Measurements from ENCODE around the gene ADAD2. TPM values are rescaled to one million over a fixed set of nuclear protein-coding genes. Genes with fewer than 3 reads are reported as not detected.
"Not testable (repeated sequence)": the region's sequence is repeated elsewhere in the genome, so short reads cannot be mapped to it uniquely, and the experiment has no call there.

Gene ADAD2
- total RNA-seq, 1 donor, result not detected

DNA sequence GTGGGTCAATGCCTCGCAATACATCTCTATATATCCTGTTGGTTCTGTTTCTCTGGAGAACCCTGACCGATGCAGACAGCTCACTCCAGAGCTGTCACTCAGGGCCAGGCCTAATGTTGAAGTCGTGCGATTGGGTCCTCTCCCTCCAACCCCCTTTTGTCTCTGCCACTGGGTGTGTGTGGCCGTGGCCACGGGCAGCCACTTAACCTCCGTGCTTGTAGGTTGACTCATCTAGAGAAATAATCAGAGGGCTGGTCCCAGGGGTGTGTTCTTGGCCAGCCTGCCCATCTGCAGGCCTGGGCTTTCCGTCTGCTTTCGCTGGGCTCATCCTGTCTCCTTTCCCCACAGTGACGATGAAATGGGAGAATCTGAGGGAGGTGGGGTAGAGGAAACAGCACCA, 7.4 kb downstream of the ADAD2 start:
- no peaks in the 10 kb centered on the region for H3K9me3 ChIP-seq (ENCODE audit: low read depth, low read length)
- peaks cover 16% of the 10 kb centered on the region for H3K4me1 ChIP-seq (ENCODE audit: insufficient read depth, low read length)
- no peaks in the 10 kb centered on the region for H3K27me3 ChIP-seq (ENCODE audit: insufficient read depth, low read length)
- no peak overlapping the region for H3K4me3 ChIP-seq (ENCODE audit: low read length)

DNA sequence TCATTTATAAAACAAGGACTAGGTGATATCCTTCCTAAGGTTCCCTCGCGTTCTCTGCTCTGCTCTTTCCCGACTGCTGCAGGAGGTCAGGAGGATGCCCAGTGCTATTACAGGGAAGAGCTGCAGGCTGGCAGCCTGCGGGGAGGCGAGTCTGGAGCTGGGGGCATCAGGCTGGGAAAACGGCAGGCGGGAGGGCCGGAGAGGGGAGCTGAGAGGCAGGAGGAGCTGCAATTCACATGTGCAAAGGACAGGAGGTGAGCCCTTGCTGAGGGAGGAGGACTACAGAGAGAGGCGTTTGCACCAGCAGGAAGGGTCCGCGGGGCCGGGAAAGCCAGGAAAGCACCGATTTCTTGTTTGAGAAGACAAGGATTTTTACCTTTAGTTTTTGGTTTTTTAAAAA, 8.1 kb downstream of the ADAD2 start:
- H3K27me3 ChIP-seq (ENCODE audit: insufficient read depth, low read length), result no peaks in the 10 kb centered on the region
- H3K4me3 ChIP-seq (ENCODE audit: low read length), result no peak overlapping the region
- no peaks in the 10 kb centered on the region for H3K9me3 ChIP-seq (ENCODE audit: low read depth, low read length)
- peaks cover 14% of the 10 kb centered on the region for H3K4me1 ChIP-seq (ENCODE audit: insufficient read depth, low read length)

DNA sequence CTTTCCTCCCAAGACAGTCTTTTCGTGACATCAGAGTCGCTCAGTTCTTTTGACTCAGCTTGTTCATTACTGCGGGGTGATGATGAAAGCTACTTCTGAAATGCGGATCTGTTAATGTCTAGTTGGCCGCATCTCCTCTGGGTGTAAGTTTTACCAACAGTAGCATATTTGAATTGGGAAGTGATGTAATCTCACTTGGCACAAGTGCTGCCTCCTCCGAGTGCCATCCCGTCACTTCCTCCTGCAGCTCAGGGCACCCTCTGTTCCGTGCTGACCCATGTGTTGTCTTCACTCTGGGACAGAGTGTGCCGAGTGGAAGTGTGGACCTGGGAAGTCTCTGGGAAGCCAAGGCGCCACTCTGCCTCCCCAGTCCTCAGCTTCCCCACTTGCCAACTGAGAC, 8.9 kb downstream of the ADAD2 start:
- Histone ChIP-seq H3K4me1 (ENCODE audit: insufficient read depth, low read length) (peaks cover 8% of the 10 kb centered on the region), H3K27me3 (ENCODE audit: insufficient read depth, low read length) (no peaks in the 10 kb centered on the region), H3K9me3 (ENCODE audit: low read depth, low read length) (no peaks in the 10 kb centered on the region), H3K4me3 (ENCODE audit: low read length) (no peak overlapping the region)

DNA sequence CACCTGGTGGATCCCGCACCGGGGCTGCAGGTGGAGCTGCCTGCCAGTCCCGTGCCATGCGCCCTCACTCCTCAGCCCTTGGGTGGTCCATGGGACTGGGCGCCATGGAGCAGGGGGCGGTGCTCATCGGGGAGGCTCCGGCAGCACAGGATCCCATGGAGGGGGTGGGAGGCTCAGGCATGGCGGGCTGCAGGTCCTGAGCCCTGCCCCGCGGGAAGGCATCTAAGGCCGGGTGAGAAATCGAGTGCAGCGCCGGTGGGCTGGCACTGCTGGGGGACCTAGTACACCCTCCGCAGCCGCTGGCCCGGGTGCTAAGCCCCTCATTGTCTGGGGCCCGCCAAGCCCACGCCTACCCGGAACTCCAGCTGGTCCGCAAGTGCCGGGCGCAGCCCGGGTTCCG, 13.6 kb downstream of the ADAD2 start:
- not testable (repeated sequence) for H3K4me1 ChIP-seq (ENCODE audit: insufficient read depth, low read length); H3K4me3 ChIP-seq (ENCODE audit: low read length); H3K27me3 ChIP-seq (ENCODE audit: insufficient read depth, low read length); H3K9me3 ChIP-seq (ENCODE audit: low read depth, low read length)

DNA sequence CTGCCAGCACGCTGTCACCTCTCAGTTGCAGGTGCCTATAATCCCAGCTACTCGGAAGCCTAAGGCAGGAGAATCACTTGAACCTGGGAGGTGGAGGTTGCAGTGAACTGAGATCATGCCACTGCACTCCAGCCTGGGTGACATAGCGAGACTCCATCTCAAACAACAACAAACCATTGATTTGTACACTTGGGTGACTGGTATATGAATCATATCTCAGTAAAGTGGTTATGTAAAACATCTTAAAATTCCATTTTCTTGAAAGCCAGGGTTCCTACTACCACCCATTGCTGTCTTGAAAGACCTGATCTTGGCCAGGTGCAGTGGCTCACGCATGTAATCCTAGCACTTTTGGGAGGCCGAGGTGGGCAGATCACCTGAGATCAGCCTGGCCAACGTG, 14.2 kb downstream of the ADAD2 start:
- H3K9me3 ChIP-seq (ENCODE audit: low read depth, low read length); H3K27me3 ChIP-seq (ENCODE audit: insufficient read depth, low read length); H3K4me3 ChIP-seq (ENCODE audit: low read length); H3K4me1 ChIP-seq (ENCODE audit: insufficient read depth, low read length): not testable (repeated sequence)

DNA sequence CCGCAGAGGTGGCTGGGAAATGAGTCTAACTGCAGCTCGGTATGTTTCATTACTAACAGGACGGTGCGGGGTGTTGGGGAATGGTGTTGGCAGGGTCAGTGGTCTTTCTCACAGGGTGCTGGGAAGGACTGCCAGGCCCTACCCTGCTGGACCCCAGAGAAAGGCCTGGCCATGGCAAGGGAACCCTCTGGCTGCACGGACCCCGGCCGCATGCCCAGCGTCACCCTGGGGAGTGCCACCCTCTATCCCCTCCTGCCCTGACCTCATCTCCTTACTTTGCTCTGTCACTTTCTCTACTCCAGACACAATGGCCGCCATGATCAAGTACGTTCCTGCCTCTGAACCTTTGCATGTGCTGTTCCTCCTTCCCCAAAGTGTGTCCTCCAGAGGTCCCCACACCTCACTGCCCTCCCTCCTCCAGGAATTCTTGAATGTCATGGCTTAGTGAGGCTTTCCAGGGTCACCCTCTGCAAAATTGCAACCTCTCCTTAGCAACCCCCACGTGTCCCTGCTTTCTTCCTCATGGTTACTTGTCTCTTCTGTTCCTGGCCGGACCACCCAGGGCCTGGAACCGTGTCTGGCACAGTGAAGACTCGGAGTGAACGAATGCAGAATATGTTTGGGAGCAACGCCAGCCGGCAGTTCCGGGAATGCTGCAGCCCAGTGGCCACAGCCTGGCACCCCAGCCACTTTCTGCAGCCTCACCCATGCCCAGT, 15.2 kb downstream of the ADAD2 start:
- Histone ChIP-seq H3K27me3 (ENCODE audit: insufficient read depth, low read length) (no peaks in the 10 kb centered on the region), H3K4me3 (ENCODE audit: low read length) (no peak overlapping the region), H3K9me3 (ENCODE audit: low read depth, low read length) (no peaks in the 10 kb centered on the region), H3K4me1 (ENCODE audit: insufficient read depth, low read length) (no peaks in the 10 kb centered on the region)

DNA sequence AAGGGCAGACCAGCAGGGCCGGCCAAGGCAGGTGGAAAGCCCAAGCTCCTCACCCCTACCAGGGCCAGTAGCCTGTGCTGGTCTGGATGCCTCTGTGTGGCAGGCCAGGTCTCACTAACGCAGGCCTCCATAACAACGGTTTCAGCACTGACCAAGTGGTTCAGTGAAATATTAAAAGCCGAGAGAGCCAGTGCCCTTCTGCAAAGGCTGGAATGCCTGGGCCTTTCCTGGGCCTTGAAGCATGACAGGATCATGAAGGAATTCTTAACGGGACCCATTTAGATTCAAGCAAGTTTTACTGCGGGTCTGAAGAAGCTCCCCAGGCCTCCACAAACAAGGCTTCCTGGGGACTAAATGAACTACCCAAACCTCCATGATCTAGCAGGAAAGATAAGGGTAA, 16.3 kb downstream of the ADAD2 start:
- Histone ChIP-seq H3K27me3 (ENCODE audit: insufficient read depth, low read length) (no peaks in the 10 kb centered on the region), H3K4me3 (ENCODE audit: low read length) (no peak overlapping the region), H3K4me1 (ENCODE audit: insufficient read depth, low read length) (no peaks in the 10 kb centered on the region), H3K9me3 (ENCODE audit: low read depth, low read length) (no peaks in the 10 kb centered on the region)

DNA sequence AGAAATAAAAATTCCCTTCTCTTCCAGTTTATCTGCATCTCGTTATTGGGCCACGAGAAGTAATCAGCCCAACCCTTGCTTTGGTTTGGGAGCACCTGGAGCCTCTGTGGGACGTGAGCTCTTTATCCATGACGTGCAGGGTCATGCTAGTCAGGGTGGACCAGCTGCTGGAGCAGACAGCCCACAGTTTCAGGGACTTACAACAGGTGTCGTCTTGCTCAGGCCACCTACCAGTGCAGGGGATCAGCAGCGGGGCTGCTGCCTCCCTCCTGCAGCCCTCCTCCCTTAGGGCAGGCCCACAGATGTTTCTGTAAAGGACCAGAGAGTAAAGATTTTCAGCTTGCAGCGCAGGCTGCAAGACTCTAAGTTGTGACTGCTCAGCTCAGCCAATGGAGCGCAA, 16.9 kb downstream of the ADAD2 start:
- Histone ChIP-seq H3K9me3 (ENCODE audit: low read depth, low read length) (no peaks in the 10 kb centered on the region), H3K4me3 (ENCODE audit: low read length) (no peak overlapping the region), H3K27me3 (ENCODE audit: insufficient read depth, low read length) (no peaks in the 10 kb centered on the region), H3K4me1 (ENCODE audit: insufficient read depth, low read length) (no peaks in the 10 kb centered on the region)

DNA sequence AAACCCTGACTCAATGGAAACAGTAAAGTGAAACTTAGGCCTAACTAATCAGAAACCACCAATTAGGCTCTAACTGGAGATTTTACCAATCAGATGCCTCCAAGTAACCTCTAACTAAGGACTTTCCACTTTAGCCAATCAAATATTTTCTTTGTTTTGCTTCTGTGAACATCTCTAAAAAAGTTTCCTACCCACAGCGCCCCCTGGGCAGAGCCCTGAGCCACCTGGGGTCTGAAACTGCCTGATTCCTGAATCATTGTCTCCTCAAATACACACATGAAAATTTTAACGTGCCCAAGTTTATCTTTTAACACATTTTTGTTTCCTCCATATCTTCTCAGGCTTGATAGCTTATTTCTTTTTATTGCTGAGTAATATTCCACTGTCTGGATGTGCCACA, 19.0 kb downstream of the ADAD2 start:
- Histone ChIP-seq H3K9me3 (ENCODE audit: low read depth, low read length) (no peaks in the 10 kb centered on the region), H3K4me1 (ENCODE audit: insufficient read depth, low read length) (no peaks in the 10 kb centered on the region), H3K27me3 (ENCODE audit: insufficient read depth, low read length) (no peaks in the 10 kb centered on the region), H3K4me3 (ENCODE audit: low read length) (no peak overlapping the region)

DNA sequence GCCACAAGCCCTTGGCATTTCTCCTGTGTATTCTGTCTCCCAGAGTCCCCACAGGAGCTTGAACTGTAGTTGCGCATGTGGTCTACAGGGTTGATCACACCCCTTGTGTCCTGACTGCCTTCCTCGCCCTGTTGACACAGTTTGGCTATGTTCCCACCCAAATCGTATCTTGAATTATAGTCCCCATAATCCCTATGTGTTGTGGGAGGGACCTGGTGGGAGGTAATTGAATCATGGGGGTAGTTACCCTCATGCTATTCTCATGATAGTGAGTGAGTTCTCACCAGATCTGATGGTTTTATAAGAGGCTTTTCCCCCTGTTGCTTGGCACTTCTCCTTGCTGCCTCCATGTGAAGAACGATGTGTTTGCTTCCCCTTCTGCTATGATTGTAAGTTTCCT, 21.2 kb downstream of the ADAD2 start:
- Histone ChIP-seq H3K27me3 (ENCODE audit: insufficient read depth, low read length) (no peaks in the 10 kb centered on the region), H3K9me3 (ENCODE audit: low read depth, low read length) (no peaks in the 10 kb centered on the region), H3K4me3 (ENCODE audit: low read length) (no peak overlapping the region), H3K4me1 (ENCODE audit: insufficient read depth, low read length) (no peaks in the 10 kb centered on the region)

DNA sequence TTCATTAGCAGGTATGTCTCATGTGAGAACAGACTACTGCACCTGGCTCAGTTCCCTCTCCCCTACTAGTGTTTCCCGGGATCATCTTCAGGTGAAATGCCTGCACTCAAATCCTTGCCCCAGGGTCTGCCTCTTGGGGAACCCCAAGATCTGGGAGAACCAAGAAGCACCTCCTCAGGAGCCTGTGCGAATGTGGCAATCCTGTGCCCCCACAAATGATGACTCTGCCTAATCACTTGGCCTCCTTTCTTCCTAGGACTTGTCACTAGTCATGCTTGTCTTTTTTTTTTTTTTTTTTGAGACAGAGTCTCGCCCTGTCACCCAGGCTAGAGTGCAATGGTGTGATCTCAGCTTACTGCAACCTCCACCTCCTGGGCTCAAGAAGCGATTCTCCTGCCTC, 21.7 kb downstream of the ADAD2 start:
- H3K27me3 ChIP-seq (ENCODE audit: insufficient read depth, low read length), result no peaks in the 10 kb centered on the region
- no peak overlapping the region for H3K4me3 ChIP-seq (ENCODE audit: low read length)
- no peaks in the 10 kb centered on the region for H3K4me1 ChIP-seq (ENCODE audit: insufficient read depth, low read length)
- no peaks in the 10 kb centered on the region for H3K9me3 ChIP-seq (ENCODE audit: low read depth, low read length)

DNA sequence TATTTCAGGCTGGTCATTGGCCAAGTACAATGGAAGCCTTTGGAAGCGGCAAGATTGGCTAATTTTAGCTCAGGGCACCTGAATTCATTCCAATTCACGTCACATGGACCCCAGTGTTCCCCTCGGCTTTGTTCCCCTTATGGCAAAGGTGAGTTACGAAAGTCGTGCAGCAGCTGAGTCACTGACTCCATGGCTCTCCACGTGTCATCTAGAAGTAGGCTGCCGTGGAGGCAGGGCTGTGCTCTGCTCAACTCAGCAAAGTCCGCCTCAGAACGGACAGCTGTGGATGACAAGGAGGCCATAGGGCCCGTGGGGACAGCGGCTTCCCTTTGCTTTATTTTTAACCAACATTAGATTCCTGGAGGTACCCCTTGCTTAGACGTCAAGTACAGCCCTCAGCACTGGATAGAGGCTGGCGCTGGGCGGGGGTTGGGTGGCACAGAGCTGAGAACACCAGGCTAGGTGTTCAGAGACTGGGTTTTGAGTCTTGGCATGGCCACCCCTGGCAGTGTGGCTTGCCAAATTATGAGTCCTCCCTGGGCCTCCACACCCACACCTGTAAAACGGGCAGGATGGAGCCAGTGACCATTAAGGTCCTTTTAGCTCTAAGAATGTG, 23.6 kb downstream of the ADAD2 start:
- Histone ChIP-seq H3K4me3 (ENCODE audit: low read length) (no peak overlapping the region), H3K9me3 (ENCODE audit: low read depth, low read length) (no peaks in the 10 kb centered on the region), H3K4me1 (ENCODE audit: insufficient read depth, low read length) (no peaks in the 10 kb centered on the region), H3K27me3 (ENCODE audit: insufficient read depth, low read length) (no peaks in the 10 kb centered on the region)

DNA sequence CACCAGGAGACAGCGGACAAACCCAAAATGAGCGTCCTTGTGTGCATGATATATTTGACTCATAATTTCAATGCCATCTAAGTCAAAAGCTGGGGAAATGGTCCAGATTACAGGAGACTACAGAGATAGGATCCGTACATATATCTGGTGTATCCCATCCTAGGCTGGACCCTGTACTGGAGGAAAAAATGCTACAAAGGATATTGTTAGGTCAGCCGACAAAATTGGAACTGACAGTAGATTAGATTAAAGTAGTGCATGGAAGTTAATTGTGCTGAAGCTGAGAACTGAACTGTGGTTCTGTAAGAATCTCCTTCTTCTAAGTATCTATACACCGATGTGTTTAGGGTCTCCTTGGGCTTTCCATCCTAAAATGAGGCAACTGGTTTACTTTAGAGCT, 24.6 kb downstream of the ADAD2 start:
- Histone ChIP-seq H3K4me1 (ENCODE audit: insufficient read depth, low read length) (no peaks in the 10 kb centered on the region), H3K9me3 (ENCODE audit: low read depth, low read length) (no peaks in the 10 kb centered on the region), H3K27me3 (ENCODE audit: insufficient read depth, low read length) (no peaks in the 10 kb centered on the region), H3K4me3 (ENCODE audit: low read length) (no peak overlapping the region)

DNA sequence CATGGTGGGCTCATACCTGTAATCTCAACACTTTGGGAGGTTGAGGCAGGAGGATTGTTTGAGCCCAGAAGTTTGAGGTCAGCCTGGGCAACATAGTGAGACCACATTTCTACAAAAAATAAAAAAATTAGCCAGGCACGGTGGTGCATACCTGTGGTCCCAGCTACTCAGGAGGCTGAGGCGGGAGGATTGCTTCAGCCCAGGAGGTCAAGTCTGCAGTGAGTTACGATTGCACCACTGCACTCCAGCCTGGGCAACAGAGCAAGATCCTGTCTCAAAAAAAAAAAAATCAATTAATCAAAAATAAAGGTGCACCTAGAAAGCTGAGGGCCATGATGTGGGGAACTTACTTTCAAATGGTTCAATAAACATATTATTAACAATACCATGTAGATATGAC, 25.2 kb downstream of the ADAD2 start:
- not testable (repeated sequence) for H3K4me3 ChIP-seq (ENCODE audit: low read length); H3K9me3 ChIP-seq (ENCODE audit: low read depth, low read length); H3K4me1 ChIP-seq (ENCODE audit: insufficient read depth, low read length); H3K27me3 ChIP-seq (ENCODE audit: insufficient read depth, low read length)

DNA sequence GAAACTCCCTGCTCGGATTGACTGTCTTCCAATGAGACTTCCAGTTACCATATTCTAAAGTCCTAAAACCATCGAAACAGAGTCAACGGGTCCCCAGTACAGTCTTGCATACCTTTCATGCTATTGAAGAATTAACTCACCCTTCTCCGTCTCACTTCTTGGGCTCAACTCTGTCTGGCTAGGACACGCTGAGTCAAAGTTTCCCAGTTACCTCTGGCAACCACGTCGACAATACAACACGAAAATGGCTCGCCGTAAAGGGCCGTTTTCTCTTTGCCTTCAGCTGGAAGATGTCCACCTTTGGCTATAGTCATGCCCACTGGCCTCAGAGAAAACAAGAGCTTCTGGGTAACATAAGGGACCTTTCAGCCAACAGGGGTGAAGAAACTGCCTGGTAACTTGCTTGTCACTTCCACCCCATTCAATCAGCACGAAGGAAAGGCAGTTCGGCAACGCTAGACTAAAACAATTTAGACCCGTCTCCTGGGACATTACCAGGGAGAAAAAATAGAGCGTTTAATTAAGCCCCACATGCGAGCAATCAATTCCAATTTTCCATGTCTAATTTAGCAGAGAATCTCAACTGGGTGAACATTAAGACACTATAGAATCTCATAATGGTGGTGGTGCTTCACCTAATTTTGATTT, 27.3 kb downstream of the ADAD2 start:
- Histone ChIP-seq H3K4me3 (ENCODE audit: low read length) (no peak overlapping the region), H3K27me3 (ENCODE audit: insufficient read depth, low read length) (no peaks in the 10 kb centered on the region), H3K9me3 (ENCODE audit: low read depth, low read length) (no peaks in the 10 kb centered on the region)

DNA sequence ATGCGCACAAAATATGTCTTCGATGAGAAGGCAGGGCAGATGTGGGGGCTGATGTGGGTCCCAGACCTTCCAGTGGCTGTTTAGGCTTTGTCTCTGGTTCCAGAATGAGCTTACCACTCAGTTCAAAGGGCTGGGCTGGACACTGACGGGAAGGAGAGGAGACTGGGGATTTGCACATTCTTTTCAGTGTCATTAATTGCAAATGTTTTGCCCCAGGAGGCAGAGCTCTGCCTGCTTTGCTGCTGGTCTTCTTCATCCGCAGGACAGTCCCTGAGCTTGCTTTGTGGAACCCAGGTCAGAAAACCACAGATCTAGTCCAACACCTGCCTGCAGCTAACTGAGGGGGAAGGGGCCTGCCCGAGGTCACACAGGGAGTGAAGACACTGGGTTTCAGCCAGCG, 28.0 kb downstream of the ADAD2 start:
- H3K27me3 ChIP-seq (ENCODE audit: insufficient read depth, low read length), result no peaks in the 10 kb centered on the region
- no peaks in the 10 kb centered on the region for H3K4me1 ChIP-seq (ENCODE audit: insufficient read depth, low read length)
- no peak overlapping the region for H3K4me3 ChIP-seq (ENCODE audit: low read length)
- no peaks in the 10 kb centered on the region for H3K9me3 ChIP-seq (ENCODE audit: low read depth, low read length)

More for the DNA sequence above, 27.3 kb downstream of the ADAD2 start:
- no peaks in the 10 kb centered on the region for H3K4me1 ChIP-seq (ENCODE audit: insufficient read depth, low read length)

Data from mononuclear cell (primary cell).